GM19023 (cell line): ENCODE measurements around the gene INAFM1.
"Not testable (repeated sequence)": the region's sequence is repeated elsewhere in the genome, so short reads cannot be mapped to it uniquely, and the experiment has no call there.

ENCODE experiments used
- ATAC-seq: cut with Tn5 transposase; IDR thresholded peaks from one replicate; pipeline ENCODE4 v1.9.1; 2021; ENCODE audit warnings: mild to moderate bottlenecking, moderate library complexity; ENCODE audit not compliant: unreplicated experiment

The INAFM1 gene

DNA sequence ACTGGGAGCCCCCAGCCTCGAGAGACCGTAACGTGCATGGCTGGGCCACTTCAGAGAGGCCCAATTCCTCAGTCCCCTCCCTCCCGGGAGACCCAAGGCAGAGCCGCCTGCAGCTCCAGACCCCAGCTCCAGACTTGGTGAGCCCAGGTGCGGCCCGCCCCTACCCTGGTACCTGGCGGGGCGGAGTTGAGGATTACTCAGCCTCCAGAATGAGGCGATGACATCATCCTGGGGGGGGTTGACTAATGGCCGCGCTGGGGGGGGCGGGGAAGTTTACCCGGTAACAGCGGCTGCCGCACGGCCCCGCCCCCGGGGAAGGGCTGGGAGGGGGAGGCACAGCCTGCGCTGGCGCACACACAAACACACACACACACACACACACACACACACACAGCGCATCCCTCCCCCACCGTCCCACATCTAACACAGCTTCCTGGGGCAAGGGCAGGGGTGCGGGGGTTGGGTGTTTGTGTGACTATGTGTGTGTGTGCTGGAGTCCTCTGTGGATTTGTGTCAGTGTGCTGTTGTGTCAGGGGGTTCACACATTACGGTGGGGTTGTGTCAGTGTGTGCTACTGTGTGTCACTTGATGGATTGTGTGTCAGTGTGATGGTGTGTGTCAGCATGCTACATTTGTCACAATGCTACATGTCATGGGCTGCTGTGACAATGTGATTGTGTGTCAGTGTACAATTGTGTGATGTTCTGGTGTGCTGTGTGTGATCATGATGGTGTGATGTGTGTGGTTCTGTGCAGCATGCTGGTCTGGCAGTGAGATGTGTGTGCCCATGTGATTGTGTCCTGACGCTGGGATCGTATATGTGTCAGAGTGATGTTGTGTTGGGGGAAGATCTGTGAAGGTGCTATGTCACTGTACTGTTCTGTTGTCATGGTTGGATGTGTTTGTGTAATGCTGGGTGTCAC is 33.4 kb upstream of the INAFM1 start:
- no peak for ATAC-seq

- no peak for ATAC-seq
These were observed 32.6 kb upstream of the INAFM1 start for GRCh38 chr19:47241919-47242577.

GRCh38 chr19:47243364-47243775 is 31.3 kb upstream of the INAFM1 start:
- ATAC-seq: no peak

GRCh38 chr19:47243776-47244547 is 30.7 kb upstream of the INAFM1 start:
- peak; percentile 62 for ATAC-seq

- ATAC-seq: no peak
These were observed 27.2 kb upstream of the INAFM1 start for GRCh38 chr19:47247308-47247990.

GRCh38 chr19:47253016-47253415 is 21.7 kb upstream of the INAFM1 start:
- ATAC-seq: not testable (repeated sequence)

DNA sequence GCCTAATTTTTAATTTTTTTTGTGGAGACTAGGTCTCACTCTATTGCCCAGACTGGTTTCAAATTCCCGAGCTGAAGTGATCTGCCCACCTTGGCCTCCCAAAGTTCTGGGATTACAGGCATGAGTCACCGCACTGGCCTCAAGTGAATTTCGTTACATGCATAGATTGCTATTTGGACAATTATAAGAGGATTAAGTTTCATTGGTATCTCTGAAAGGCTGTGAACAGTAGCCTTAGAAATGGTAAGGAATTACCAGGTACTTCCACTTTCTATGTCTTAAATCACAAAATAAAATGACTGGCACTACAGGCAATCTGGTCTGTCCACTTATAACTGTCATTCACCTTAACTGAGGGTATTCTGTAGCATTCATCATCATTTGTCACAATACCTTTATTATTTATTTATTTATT is 21.2 kb upstream of the INAFM1 start:
- ATAC-seq: no peak

- ATAC-seq: no peak
These were observed 20.7 kb upstream of the INAFM1 start for GRCh38 chr19:47253970-47254369.

DNA sequence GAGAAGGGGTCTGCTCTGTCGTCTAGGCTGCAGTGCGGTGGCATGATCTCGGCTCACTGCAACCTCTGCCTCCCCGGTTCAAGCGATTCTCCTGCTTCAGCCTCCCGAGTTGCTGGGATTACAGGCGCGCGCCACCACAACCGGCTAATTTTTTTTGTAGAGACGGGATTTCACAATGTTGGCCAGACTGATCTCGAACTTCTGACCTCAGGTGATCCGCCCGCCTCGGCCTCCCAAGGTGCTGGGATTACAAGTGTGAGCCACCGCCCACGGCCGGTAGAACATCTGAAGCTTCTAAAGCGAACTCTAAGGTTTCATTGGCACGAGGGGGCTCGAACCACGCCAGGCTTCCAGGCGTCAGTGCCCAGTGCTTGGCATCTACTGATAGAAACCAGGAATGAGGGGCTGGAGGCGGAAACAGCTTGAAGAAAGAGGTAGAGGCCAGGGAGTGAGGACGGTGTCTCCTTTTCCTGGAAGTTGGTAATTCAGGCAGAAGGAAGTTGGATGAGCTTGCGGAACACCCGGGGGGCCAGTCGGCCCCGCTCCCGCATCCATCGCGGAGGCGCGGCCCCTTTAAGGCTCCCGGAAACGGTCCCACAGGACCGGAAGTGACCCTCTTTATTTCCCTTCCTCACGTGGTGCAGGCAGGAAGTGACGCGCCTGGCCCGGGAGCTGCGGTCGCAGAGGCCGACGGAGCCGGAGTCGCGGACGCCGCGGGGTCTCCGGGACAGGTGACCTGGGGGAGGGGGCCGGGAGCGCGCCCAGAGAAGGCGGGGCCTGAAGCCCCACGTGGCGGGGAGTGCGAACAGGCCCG is 18.6 kb upstream of the INAFM1 start, which contains the start of gene CCDC9:
Gene CCDC9 (plus strand): TSS at position 647 of the 814 bp plus-strand sequence. CDS start 1,876 bp downstream, outside the sequence.
- ATAC-seq: peak; percentile 56

- peak; percentile 74 for ATAC-seq
These were observed 17.8 kb upstream of the INAFM1 start for GRCh38 chr19:47256693-47257410.

DNA sequence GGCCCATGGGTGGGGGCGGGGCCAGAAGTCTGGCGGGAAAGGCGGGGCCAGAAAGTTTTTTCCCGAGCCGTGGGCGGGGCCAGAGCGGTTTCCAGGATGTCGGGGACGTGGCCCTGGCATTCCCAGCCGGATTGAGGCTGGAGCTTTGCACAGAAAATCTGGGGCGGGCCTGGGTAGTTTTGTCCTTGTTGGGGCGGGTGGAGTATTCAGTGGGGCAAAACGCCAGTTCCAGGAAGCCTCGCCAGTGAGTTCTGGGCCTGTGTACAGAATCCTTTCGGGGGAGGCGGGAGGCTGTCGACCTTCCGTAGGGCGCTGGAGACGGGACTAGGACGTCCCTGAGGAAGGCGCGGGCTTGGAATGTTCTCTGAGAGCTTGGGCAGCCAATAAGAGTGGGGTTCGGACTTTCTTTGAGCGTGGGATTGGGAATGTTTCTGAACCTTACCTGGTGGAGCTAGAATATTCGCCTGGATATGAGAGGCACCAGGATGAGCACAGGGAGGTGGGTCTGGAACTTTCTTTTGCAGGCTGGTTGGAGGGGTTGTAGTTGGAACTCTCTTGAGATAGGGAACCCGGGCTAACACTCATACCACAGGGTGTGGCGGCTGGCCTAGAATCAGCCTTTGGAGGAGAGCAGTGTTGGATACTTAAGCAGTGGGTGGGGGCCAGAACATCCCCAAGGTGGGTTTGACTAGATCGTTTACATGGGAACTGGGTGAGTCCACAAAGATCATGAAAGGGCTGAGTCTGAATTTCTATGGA is 17.1 kb upstream of the INAFM1 start:
- no peak for ATAC-seq

DNA sequence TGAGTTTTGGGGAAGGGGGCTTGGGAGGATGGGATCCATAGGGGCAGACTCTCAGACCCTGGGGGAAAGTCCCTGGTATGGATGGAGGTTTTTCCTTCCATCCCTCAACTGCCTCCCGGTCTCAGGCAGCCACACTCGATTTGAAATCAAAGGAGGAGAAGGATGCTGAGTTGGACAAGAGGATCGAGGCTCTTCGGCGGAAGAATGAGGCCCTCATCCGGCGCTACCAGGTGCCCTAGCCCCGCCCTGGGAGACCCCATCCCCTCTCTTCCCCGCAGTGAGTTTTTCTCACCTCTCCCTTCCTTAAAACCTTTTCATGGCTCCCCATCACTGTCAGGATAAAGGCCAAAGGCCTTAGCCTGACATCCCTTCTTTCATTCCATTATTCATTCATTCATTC is 16.3 kb upstream of the INAFM1 start:
- no peak for ATAC-seq

DNA sequence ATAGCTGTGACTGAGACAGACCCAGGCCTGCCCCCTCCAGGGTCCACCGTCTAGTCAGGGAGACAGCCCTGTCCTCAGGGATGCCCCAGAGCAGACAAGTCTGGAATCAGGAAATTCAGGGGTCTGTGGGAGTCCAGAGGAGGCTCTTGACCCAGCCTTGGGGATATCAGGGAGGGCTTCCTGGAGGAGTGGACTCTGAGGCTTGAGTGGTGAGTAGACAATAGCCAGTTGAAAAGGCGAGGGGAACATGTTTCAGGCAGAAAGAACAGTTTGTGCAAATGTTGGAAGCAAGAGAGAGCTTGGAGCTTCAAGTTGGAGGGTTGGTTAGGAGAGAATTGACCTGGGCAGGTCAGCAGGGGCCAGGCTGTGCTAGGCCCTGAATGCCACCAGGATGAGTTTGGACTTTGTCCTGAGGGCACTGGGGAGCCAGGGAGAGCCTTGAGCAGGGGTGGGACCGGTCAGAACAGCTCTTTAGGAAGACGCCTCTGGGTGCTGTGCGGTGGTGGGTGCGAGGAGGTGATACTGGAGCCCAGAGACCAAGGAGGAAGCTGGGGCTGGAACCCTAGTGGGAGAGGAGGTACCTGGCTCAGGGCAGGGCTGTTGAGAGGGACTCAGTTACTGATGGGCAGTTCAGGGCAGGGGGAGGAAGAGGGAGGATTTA is 15.7 kb upstream of the INAFM1 start:
- no peak for ATAC-seq

GRCh38 chr19:47260476-47260875 is 14.2 kb upstream of the INAFM1 start:
- no peak for ATAC-seq

GRCh38 chr19:47261946-47262793 is 12.5 kb upstream of the INAFM1 start:
- ATAC-seq: not testable (repeated sequence)

DNA sequence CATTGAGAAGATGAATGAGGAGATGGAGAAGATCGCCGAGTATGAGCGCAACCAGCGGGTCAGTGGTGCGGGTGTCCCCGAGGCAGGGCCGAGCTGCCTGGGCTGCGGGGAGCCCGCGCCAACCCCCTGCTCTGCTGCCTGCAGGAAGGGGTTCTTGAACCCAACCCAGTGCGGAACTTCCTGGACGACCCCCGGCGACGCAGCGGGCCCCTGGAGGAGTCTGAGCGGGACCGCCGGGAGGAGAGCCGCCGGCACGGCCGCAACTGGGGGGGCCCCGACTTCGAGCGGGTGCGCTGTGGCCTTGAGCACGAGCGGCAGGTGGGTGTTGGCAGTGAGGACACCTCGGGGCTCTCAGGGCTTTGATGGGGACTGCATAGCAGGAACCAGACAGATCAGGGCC is 10.1 kb upstream of the INAFM1 start:
- no peak for ATAC-seq

GRCh38 chr19:47266401-47266941 is 8.2 kb upstream of the INAFM1 start:
- no peak for ATAC-seq
